ENCODE measurements around the gene SLC30A1. TPM values are rescaled to one million over a fixed set of nuclear protein-coding genes. Genes with fewer than 3 reads are reported as not detected.

Gene SLC30A1
- total and polyA plus RNA-seq, 2 of the 13 experiments (the other 11 are each of a cell fraction or from before 2014, with no cell fraction given) = 5.9 to 24.4 TPM

- TF ChIP-seq HCFC1 (IDR thresholded peaks at IDR 0.05; ENCODE audit: low read depth, low read length) (no peak), HOXA5 (CRISPR knock-in tag; IDR thresholded peaks at IDR 0.05) (peak; percentile 44; the same call in 1 of the 2 replicates), ZNF704 (CRISPR knock-in tag; IDR thresholded peaks at IDR 0.05; ENCODE audit: borderline replicate concordance) (no peak), SPEN (CRISPR knock-in tag; IDR thresholded peaks at IDR 0.05; ENCODE audit: low read depth) (peak; percentile 12; the same call in 1 of the 2 replicates), ZFP36L2 (CRISPR knock-in tag; IDR thresholded peaks at IDR 0.05) (no peak), ZNF577 (CRISPR knock-in tag; IDR thresholded peaks at IDR 0.05; ENCODE audit: borderline replicate concordance, low read depth) (no peak), ZC3H13 (CRISPR knock-in tag; IDR thresholded peaks at IDR 0.05) (0 out of 2 replicates have a peak, but pooled peaks have one; percentile 52), RFX5 (IDR thresholded peaks at IDR 0.05; ENCODE audit: low read depth, low read length) (peak; percentile 83), SRSF9 (IDR thresholded peaks at IDR 0.05; ENCODE audit: borderline replicate concordance, insufficient read depth, low read depth, low read length, poor library complexity, severe bottlenecking) (no peak), ZNF20 (CRISPR knock-in tag; IDR thresholded peaks at IDR 0.05) (no peak), ZNF260 (CRISPR knock-in tag; IDR thresholded peaks at IDR 0.05; ENCODE audit: borderline replicate concordance, low read depth) (no peak), ZBTB21 (CRISPR knock-in tag; IDR thresholded peaks at IDR 0.05) (no peak), RFX3 (CRISPR knock-in tag; IDR thresholded peaks at IDR 0.05) (no peak), ZNF383 (CRISPR knock-in tag; IDR thresholded peaks at IDR 0.05; ENCODE audit: borderline replicate concordance) (no peak), EHMT2 (IDR thresholded peaks at IDR 0.05; ENCODE audit: borderline replicate concordance, low read depth, low read length) (no peak), ZNF441 (CRISPR knock-in tag; IDR thresholded peaks at IDR 0.05; ENCODE audit: borderline replicate concordance) (peak; percentile 61; the same call in 1 of the 2 replicates), POLR2A (IDR thresholded peaks at IDR 0.05; ENCODE audit: insufficient read depth in 1 of 2, low read depth in 2 of 2, low read length in 2 of 2) (peak; percentile 74 to 83), POLR2AphosphoS5 (IDR thresholded peaks at IDR 0.05; ENCODE audit: low read depth, low read length) (peak; percentile 85), ZNF547 (CRISPR knock-in tag; IDR thresholded peaks at IDR 0.05) (no peak), AHDC1 (CRISPR knock-in tag; IDR thresholded peaks at IDR 0.05; ENCODE audit: borderline replicate concordance) (0 out of 2 replicates have a peak, but pooled peaks have one; percentile 5), TOE1 (CRISPR knock-in tag; IDR thresholded peaks at IDR 0.05) (no peak), ZNF329 (CRISPR knock-in tag; IDR thresholded peaks at IDR 0.05; ENCODE audit: low read depth) (0 out of 2 replicates have a peak, but pooled peaks have one; percentile 30), ZFP82 (CRISPR knock-in tag; IDR thresholded peaks at IDR 0.05; ENCODE audit: borderline replicate concordance) (peak; percentile 25; the same call in 1 of the 2 replicates), ATF1 (CRISPR knock-in tag; IDR thresholded peaks at IDR 0.05) (peak; percentile 68), ZKSCAN8 (CRISPR knock-in tag; IDR thresholded peaks at IDR 0.05; ENCODE audit: borderline replicate concordance) (no peak)
These were observed at the start of gene SLC30A1 (continued) for GRCh38 chr1:211578640-211579439.

All from HepG2 (cell line).